KG1 (cell line): ENCODE measurements around the gene SIRT7.
A peak's percentile ranks its signal among the peaks of the same experiment; 100 is the strongest.

Source experiments
- DNase-seq: peaks from one replicate; lab custom pipeline; 2025; lab: John Stamatoyannopoulos, UW

SIRT7 gene

GRCh38 chr17:81931557-81932332 is 13.8 kb upstream of the SIRT7 start:
- no peak for DNase-seq

- no peak for DNase-seq
These were observed 13.2 kb upstream of the SIRT7 start for GRCh38 chr17:81931189-81931556.

GRCh38 chr17:81930142-81931125 is 12.5 kb upstream of the SIRT7 start:
- DNase-seq: no peak

GRCh38 chr17:81929253-81930141 is 11.5 kb upstream of the SIRT7 start:
- no peak for DNase-seq

GRCh38 chr17:81928544-81929252 is 10.7 kb upstream of the SIRT7 start:
- no peak for DNase-seq

GRCh38 chr17:81927653-81928543 is 9.9 kb upstream of the SIRT7 start, which contains the start of gene MAFG:
Gene MAFG (minus strand): TSS chr17:81927735. CDS start chr17:81923185, 4,550 bp downstream.
- peak; percentile 92 for DNase-seq

- no peak for DNase-seq
These were observed 9.2 kb upstream of the SIRT7 start for GRCh38 chr17:81927152-81927652.

GRCh38 chr17:81926451-81927151 is 8.6 kb upstream of the SIRT7 start:
- no peak for DNase-seq

GRCh38 chr17:81925860-81926450 is 8.0 kb upstream of the SIRT7 start:
- DNase-seq: no peak

- DNase-seq: no peak
These were observed 6.9 kb upstream of the SIRT7 start for GRCh38 chr17:81924557-81925532.

- DNase-seq: peak; percentile 61
These were observed 5.6 kb upstream of the SIRT7 start for GRCh38 chr17:81923302-81924260.

- DNase-seq: no peak
These were observed 4.8 kb upstream of the SIRT7 start for GRCh38 chr17:81922566-81923301.

GRCh38 chr17:81921996-81922565 is 4.1 kb upstream of the SIRT7 start:
- no peak for DNase-seq

- no peak for DNase-seq
These were observed 3.5 kb upstream of the SIRT7 start for GRCh38 chr17:81921537-81921862.
